Cortex of kidney (tissue), 1 donor: ENCODE data around the gene ATP13A1.

Experiments
- DNase-seq: peaks from one replicate; lab custom pipeline; 2025; lab: John Stamatoyannopoulos, UW

ATP13A1 gene

GRCh38 chr19:19662871-19663255 is 613 bp downstream of the ATP13A1 start:
- DNase-seq, result no peak

GRCh38 chr19:19662344-19662743 is 1.1 kb downstream of the ATP13A1 start:
- DNase-seq, result no peak

- no peak for DNase-seq
Measured at GRCh38 chr19:19661675-19662251, 1.7 kb downstream of the ATP13A1 start.

- DNase-seq, result no peak
Measured at GRCh38 chr19:19661141-19661674, 2.3 kb downstream of the ATP13A1 start.

GRCh38 chr19:19659646-19660245 is 3.7 kb downstream of the ATP13A1 start:
- DNase-seq, result no peak

GRCh38 chr19:19657397-19657783 is 6.1 kb downstream of the ATP13A1 start:
- DNase-seq, result no peak

- DNase-seq, result no peak
Measured at GRCh38 chr19:19656451-19657396, 6.8 kb downstream of the ATP13A1 start.

- DNase-seq, result no peak
Measured at GRCh38 chr19:19655641-19656343, 7.7 kb downstream of the ATP13A1 start.

- no peak for DNase-seq
Measured at GRCh38 chr19:19655051-19655594, 8.4 kb downstream of the ATP13A1 start.

GRCh38 chr19:19654441-19654840 is 9.0 kb downstream of the ATP13A1 start:
- DNase-seq, result no peak

GRCh38 chr19:19653597-19654147 is 9.8 kb downstream of the ATP13A1 start:
- DNase-seq, result no peak

GRCh38 chr19:19652482-19653295 is 10.8 kb downstream of the ATP13A1 start:
- no peak for DNase-seq

- DNase-seq, result no peak
Measured at GRCh38 chr19:19651076-19651475, 12.4 kb downstream of the ATP13A1 start.

GRCh38 chr19:19650331-19650730 is 13.1 kb downstream of the ATP13A1 start:
- DNase-seq, result no peak

GRCh38 chr19:19649580-19649995 is 13.9 kb downstream of the ATP13A1 start:
- DNase-seq, result no peak

GRCh38 chr19:19649155-19649554 is 14.3 kb downstream of the ATP13A1 start:
- DNase-seq, result no peak

- DNase-seq, result no peak
Measured at GRCh38 chr19:19647037-19647835, 16.2 kb downstream of the ATP13A1 start.

- no peak for DNase-seq
Measured at GRCh38 chr19:19645233-19645870, 18.1 kb downstream of the ATP13A1 start.

- no peak for DNase-seq
Measured at GRCh38 chr19:19644054-19644388, 19.5 kb downstream of the ATP13A1 start.
